Subcutaneous abdominal adipose tissue (tissue), 5 donors: Measurements from ENCODE around the gene IFRD2.

Experiments
- H3K27ac ChIP-seq: one replicate; pipeline ENCODE4 v1.7.0; 2013; ENCODE audit warnings: low read depth, mild to moderate bottlenecking, inconsistent platforms, low read length, moderate library complexity
- H3K27me3 ChIP-seq, 5 donors: one replicate each; pipeline ENCODE4 v1.7.0; 2013; ENCODE audit warnings: low read length in 5 of 5, inconsistent platforms in 1 of 5; ENCODE audit not compliant: control insufficient read depth in 5 of 5, insufficient read depth in 4 of 5
- H3K36me3 ChIP-seq, 5 donors: one replicate each; pipeline ENCODE4 v1.7.0; 2013; ENCODE audit warnings: low read length in 5 of 5; ENCODE audit not compliant: control insufficient read depth in 5 of 5, insufficient read depth in 5 of 5
- H3K4me1 ChIP-seq, 5 donors: one replicate each; pipeline ENCODE4 v1.7.0; 2013; ENCODE audit warnings: low read length in 5 of 5, mild to moderate bottlenecking in 3 of 5, moderate library complexity in 1 of 5; ENCODE audit not compliant: control insufficient read depth in 5 of 5, insufficient read depth in 5 of 5
- H3K4me3 ChIP-seq, 5 donors: one replicate each; pipeline ENCODE4 v1.7.0; 2013; ENCODE audit warnings: low read length in 5 of 5, low read depth in 1 of 5
- H3K9ac ChIP-seq, 5 donors: one replicate each; pipeline ENCODE4 v1.7.0; 2013; ENCODE audit warnings: low read length in 5 of 5, mild to moderate bottlenecking in 4 of 5, moderate library complexity in 3 of 5
- H3K9me3 ChIP-seq, 5 donors: one replicate each; pipeline ENCODE4 v1.7.0; 2013; ENCODE audit warnings: low read length in 5 of 5; ENCODE audit not compliant: control insufficient read depth in 5 of 5
- donor health status: healthy.
- donor health status: healthy.
- donor health status: healthy.
- donor health status: healthy.
- donor health status: healthy.

The IFRD2 gene

GRCh38 chr3:50292159-50293078 is at the start of gene IFRD2:
TSS of gene IFRD2 (minus strand) at chr3:50292429. CDS start at chr3:50292274, 155 bp downstream.
- Histone ChIP-seq H3K27me3 (no peaks in the 10 kb centered on the region), H3K27ac (peak within 1 kb of the TSS; percentile 91), H3K9ac (peak within 1 kb of the TSS; percentile 75 to 93 (median 81)), H3K9me3 (no peaks in the 10 kb centered on the region), H3K4me3 (peak within 1 kb of the TSS; percentile 80 to 91 (median 83)), H3K36me3 (peaks cover 0 to 38% (median 35%) of the 10 kb centered on the region in 5 donors), H3K4me1 (peaks cover 6 to 31% (median 26%) of the 10 kb centered on the region in 5 donors)

GRCh38 chr3:50341537-50341936 is 49.3 kb upstream of the IFRD2 start:
- peak overlapping the region; percentile 71 to 76 (median 71) for H3K4me3 ChIP-seq
- H3K27ac ChIP-seq, result no peak overlapping the region
- H3K27me3 ChIP-seq, result no peaks in the 10 kb centered on the region
- H3K4me1 ChIP-seq, result peaks cover 6 to 63% (median 56%) of the 10 kb centered on the region in 5 donors
- no peaks in the 10 kb centered on the region for H3K36me3 ChIP-seq
- peak overlapping the region in 2 of 5 donors; percentile 34 to 82 for H3K9ac ChIP-seq
- H3K9me3 ChIP-seq, result no peaks in the 10 kb centered on the region

- no peaks in the 10 kb centered on the region for H3K36me3 ChIP-seq
- H3K4me3 ChIP-seq, result peak within 1 kb of the TSS; percentile 71 to 76 (median 71)
- H3K9ac ChIP-seq, result peak within 1 kb of the TSS in 4 of 5 donors; percentile 22 to 82 (median 38)
- H3K27me3 ChIP-seq, result no peaks in the 10 kb centered on the region
- peak within 1 kb of the TSS; percentile 13 for H3K27ac ChIP-seq
- peaks cover 7 to 68% (median 62%) of the 10 kb centered on the region in 5 donors for H3K4me1 ChIP-seq
- no peaks in the 10 kb centered on the region for H3K9me3 ChIP-seq
Measured at GRCh38 chr3:50340448-50341329, 48.5 kb upstream of the IFRD2 start, which contains the start of gene RASSF1. TSS of gene RASSF1 (minus strand) at chr3:50340836. CDS start at chr3:50340805, 31 bp downstream.

- Histone ChIP-seq H3K9me3 (no peaks in the 10 kb centered on the region), H3K4me1 (peaks cover 7 to 67% (median 62%) of the 10 kb centered on the region in 5 donors), H3K9ac (peak overlapping the region in 4 of 5 donors; percentile 22 to 82 (median 38))
Measured at GRCh38 chr3:50340147-50340447, 47.9 kb upstream of the IFRD2 start.

GRCh38 chr3:50339485-50340146 is 47.4 kb upstream of the IFRD2 start:
- H3K4me3 ChIP-seq, result peak overlapping the region; percentile 58 to 72 (median 71)
- H3K9ac ChIP-seq, result peak overlapping the region in 4 of 5 donors; percentile 22 to 82 (median 38)
- H3K4me1 ChIP-seq, result peaks cover 6 to 68% (median 65%) of the 10 kb centered on the region in 5 donors
- H3K27me3 ChIP-seq, result no peaks in the 10 kb centered on the region
- H3K9me3 ChIP-seq, result no peaks in the 10 kb centered on the region
- H3K27ac ChIP-seq, result peak overlapping the region; percentile 92
- no peaks in the 10 kb centered on the region for H3K36me3 ChIP-seq

More at GRCh38 chr3:50340147-50340447, 47.9 kb upstream of the IFRD2 start:
- no peaks in the 10 kb centered on the region for H3K27me3 ChIP-seq
- H3K4me3 ChIP-seq, result peak overlapping the region; percentile 58 to 72 (median 71)
- H3K27ac ChIP-seq, result peak overlapping the region; percentile 13
- no peaks in the 10 kb centered on the region for H3K36me3 ChIP-seq

- H3K4me3 ChIP-seq, result peak overlapping the region; percentile 14 to 86 (median 56)
- no peaks in the 10 kb centered on the region for H3K9me3 ChIP-seq
- peak overlapping the region in 3 of 5 donors; percentile 16 to 60 (median 16) for H3K9ac ChIP-seq
- peak overlapping the region; percentile 92 for H3K27ac ChIP-seq
- H3K27me3 ChIP-seq, result no peaks in the 10 kb centered on the region
- no peaks in the 10 kb centered on the region for H3K36me3 ChIP-seq
- H3K4me1 ChIP-seq, result peaks cover 10 to 75% (median 72%) of the 10 kb centered on the region in 5 donors
Measured at GRCh38 chr3:50338965-50339364, 46.7 kb upstream of the IFRD2 start.

GRCh38 chr3:50337175-50337861 is 45.1 kb upstream of the IFRD2 start:
- Histone ChIP-seq H3K4me3 (peak overlapping the region; percentile 40 to 92 (median 85)), H3K36me3 (peaks cover 0 to 4% (median under 1%) of the 10 kb centered on the region in 5 donors), H3K27me3 (no peaks in the 10 kb centered on the region), H3K9me3 (no peaks in the 10 kb centered on the region), H3K27ac (peak overlapping the region; percentile 92), H3K9ac (peak overlapping the region in 4 of 5 donors; percentile 80 to 94 (median 87)), H3K4me1 (peaks cover 17 to 86% (median 83%) of the 10 kb centered on the region in 5 donors)

- Histone ChIP-seq H3K4me1 (peaks cover 17 to 85% (median 78%) of the 10 kb centered on the region in 5 donors), H3K27ac (peak overlapping the region; percentile 92), H3K36me3 (peaks cover 0 to 11% (median 7%) of the 10 kb centered on the region in 5 donors), H3K27me3 (no peaks in the 10 kb centered on the region), H3K9me3 (no peaks in the 10 kb centered on the region), H3K4me3 (peak overlapping the region; percentile 75 to 92 (median 86)), H3K9ac (peak overlapping the region; percentile 71 to 94 (median 92))
Measured at GRCh38 chr3:50336452-50337174, 44.4 kb upstream of the IFRD2 start.
